ENCODE data around the gene NPAS2.

NPAS2 gene

GRCh38 chr2:100882645-100883613, 63.0 kb downstream of the NPAS2 start:
- DNase-seq (ENCODE audit: low read depth in 2 of 3, low spot score in 1 of 3), result no peak

GRCh38 chr2:100884145-100884621, 64.2 kb downstream of the NPAS2 start:
- DNase-seq (ENCODE audit: low read depth in 2 of 3, low spot score in 1 of 3), result no peak

- no peak for DNase-seq (ENCODE audit: low read depth in 2 of 3, low spot score in 1 of 3)
These were observed 66.1 kb downstream of the NPAS2 start for GRCh38 chr2:100886085-100886484.

GRCh38 chr2:100887039-100887578, 67.2 kb downstream of the NPAS2 start:
- DNase-seq (ENCODE audit: low read depth in 2 of 3, low spot score in 1 of 3), result no peak

GRCh38 chr2:100887713-100888495, 68.0 kb downstream of the NPAS2 start:
- DNase-seq (ENCODE audit: low read depth in 2 of 3, low spot score in 1 of 3), result no peak

GRCh38 chr2:100888601-100889000, 68.7 kb downstream of the NPAS2 start:
- DNase-seq (ENCODE audit: low read depth in 2 of 3, low spot score in 1 of 3), result no peak

GRCh38 chr2:100889286-100889685, 69.3 kb downstream of the NPAS2 start:
- DNase-seq (ENCODE audit: low read depth in 2 of 3, low spot score in 1 of 3), result no peak

- no peak for DNase-seq (ENCODE audit: low read depth in 2 of 3, low spot score in 1 of 3)
These were observed 72.1 kb downstream of the NPAS2 start for GRCh38 chr2:100891906-100892642.

GRCh38 chr2:100893392-100894104, 73.6 kb downstream of the NPAS2 start:
- no peak for DNase-seq (ENCODE audit: low read depth in 2 of 3, low spot score in 1 of 3)

- DNase-seq (ENCODE audit: low read depth in 2 of 3, low spot score in 1 of 3), result no peak
These were observed 74.3 kb downstream of the NPAS2 start for GRCh38 chr2:100894105-100894795.

- no peak for DNase-seq (ENCODE audit: low read depth in 2 of 3, low spot score in 1 of 3)
These were observed 74.8 kb downstream of the NPAS2 start for GRCh38 chr2:100894796-100895156.

GRCh38 chr2:100895402-100895801, 75.5 kb downstream of the NPAS2 start:
- no peak for DNase-seq (ENCODE audit: low read depth in 2 of 3, low spot score in 1 of 3)

GRCh38 chr2:100895934-100896685, 76.2 kb downstream of the NPAS2 start:
- no peak for DNase-seq (ENCODE audit: low read depth in 2 of 3, low spot score in 1 of 3)

- no peak for DNase-seq (ENCODE audit: low read depth in 2 of 3, low spot score in 1 of 3)
These were observed 78.2 kb downstream of the NPAS2 start for GRCh38 chr2:100898035-100898665.

GRCh38 chr2:100900156-100900795, 80.3 kb downstream of the NPAS2 start:
- DNase-seq (ENCODE audit: low read depth in 2 of 3, low spot score in 1 of 3), result no peak

- no peak for DNase-seq (ENCODE audit: low read depth in 2 of 3, low spot score in 1 of 3)
These were observed 83.0 kb downstream of the NPAS2 start for GRCh38 chr2:100902817-100903405.

GRCh38 chr2:100903534-100904258, 83.8 kb downstream of the NPAS2 start:
- no peak for DNase-seq (ENCODE audit: low read depth in 2 of 3, low spot score in 1 of 3)
